Measurements from ENCODE around the gene KCNQ1. TPM values are rescaled to one million over a fixed set of nuclear protein-coding genes. Genes with fewer than 3 reads are reported as not detected.

Gene KCNQ1
- total and polyA plus RNA-seq, 4 donors: 15.4 to 41.7 (median 26.2) TPM

DNA sequence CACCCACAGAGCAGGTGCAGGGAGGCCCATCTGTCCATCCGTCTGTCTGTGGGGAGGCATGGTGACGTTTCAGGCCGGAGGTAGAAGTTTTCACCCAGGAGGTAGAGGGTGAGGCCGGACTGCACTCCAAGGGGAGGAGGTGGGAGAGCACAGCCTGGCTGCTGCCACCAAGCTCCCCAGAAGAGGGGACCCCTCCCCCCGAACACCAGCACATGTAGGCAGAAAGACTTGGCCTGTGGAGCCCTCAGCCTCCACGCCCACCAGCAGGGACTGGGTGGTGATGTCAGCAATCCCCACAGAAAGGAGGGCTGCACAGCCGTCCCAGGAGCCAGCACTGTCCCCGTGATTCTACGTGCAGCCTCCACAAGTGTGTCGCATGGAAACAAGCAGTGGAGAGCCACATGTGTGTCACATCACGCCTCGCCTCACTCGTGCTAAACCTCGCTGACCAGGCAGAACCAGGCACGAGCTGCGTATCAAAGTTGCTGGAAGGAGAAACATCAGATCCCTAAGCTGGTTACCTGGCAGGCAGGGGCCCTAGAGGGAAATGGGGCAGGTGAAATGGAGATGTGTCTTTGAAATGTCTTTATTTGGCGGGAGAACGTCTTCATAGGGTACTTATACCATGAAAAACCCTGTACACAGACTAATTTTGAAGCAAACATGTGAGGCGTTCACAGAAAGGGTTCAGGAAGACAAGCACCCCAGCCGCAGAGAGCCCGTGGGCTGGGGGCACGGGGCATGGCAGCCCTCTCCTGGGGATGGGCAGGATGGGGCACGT, 391.7 kb downstream of the KCNQ1 start:
- Histone ChIP-seq H3K27ac (ENCODE audit: low read depth in 1 of 2, low read length in 1 of 2) (no peak overlapping the region), H3K4me3 (no peak overlapping the region), H3K4me1 (ENCODE audit: control insufficient read depth in 5 of 5, insufficient read depth in 5 of 5, low read length in 5 of 5) (peaks cover 0 to 61% (median 16%) of the 10 kb centered on the region in 5 donors), H3K27me3 (ENCODE audit: control insufficient read depth in 3 of 3, insufficient read depth in 3 of 3, low read length in 2 of 3) (no peaks in the 10 kb centered on the region), H3K9me3 (ENCODE audit: control insufficient read depth in 4 of 4, insufficient read depth in 3 of 4, low read length in 3 of 4) (no peaks in the 10 kb centered on the region), H3K9ac (ENCODE audit: insufficient read depth in 1 of 2, low read length in 2 of 2) (peak overlapping the region in 1 of 2 donors; percentile 54), H3K36me3 (ENCODE audit: control insufficient read depth in 4 of 4, insufficient read depth in 4 of 4, low read length in 4 of 4) (no peaks in the 10 kb centered on the region)
- TF ChIP-seq, protein P1, sequence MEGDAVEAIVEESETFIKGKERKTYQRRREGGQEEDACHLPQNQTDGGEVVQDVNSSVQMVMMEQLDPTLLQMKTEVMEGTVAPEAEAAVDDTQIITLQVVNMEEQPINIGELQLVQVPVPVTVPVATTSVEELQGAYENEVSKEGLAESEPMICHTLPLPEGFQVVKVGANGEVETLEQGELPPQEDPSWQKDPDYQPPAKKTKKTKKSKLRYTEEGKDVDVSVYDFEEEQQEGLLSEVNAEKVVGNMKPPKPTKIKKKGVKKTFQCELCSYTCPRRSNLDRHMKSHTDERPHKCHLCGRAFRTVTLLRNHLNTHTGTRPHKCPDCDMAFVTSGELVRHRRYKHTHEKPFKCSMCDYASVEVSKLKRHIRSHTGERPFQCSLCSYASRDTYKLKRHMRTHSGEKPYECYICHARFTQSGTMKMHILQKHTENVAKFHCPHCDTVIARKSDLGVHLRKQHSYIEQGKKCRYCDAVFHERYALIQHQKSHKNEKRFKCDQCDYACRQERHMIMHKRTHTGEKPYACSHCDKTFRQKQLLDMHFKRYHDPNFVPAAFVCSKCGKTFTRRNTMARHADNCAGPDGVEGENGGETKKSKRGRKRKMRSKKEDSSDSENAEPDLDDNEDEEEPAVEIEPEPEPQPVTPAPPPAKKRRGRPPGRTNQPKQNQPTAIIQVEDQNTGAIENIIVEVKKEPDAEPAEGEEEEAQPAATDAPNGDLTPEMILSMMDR (IDR thresholded peaks at IDR 0.05; ENCODE audit: control extremely low read depth, extremely low read depth): no peak
- peak; percentile 83 to 90 (median 85) for DNase-seq
- ATAC-seq (ENCODE audit: insufficient read depth, low FRiP score): no peak
- 70 to 87% methylated on average over 23 of the region's 23 CpGs for WGBS, 2 donors

DNA sequence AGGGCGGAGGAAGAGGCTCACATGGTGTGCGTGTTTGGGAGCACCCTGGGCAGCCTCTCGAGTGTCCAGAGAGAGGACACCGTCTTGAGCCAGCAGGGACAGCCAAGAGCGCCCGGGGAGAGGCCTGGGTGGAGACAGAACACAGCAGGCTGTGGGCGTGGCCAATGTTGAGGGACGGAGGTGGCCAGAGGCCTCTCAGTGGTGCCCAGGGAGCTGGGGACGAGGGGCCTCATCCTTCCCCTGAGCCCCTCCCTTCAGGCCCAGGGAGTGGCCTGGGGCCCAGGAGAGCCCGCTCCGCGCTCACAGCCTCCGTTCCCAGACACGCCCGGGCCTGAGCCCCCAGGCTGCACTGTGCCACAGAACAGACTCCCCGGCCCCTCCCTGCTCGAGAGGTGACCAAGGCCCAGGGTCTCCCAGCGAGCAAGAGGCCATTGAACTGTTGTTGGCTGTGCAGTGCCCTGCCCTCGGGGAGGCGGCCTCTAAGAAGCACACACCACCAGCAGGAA, 392.3 kb downstream of the KCNQ1 start:
- Histone ChIP-seq H3K9ac (ENCODE audit: insufficient read depth in 1 of 2, low read length in 2 of 2) (peak overlapping the region in 1 of 2 donors; percentile 11), H3K27ac (ENCODE audit: low read depth in 1 of 2, low read length in 1 of 2) (no peak overlapping the region), H3K4me1 (ENCODE audit: control insufficient read depth in 5 of 5, insufficient read depth in 5 of 5, low read length in 5 of 5) (peaks cover 0 to 61% (median 16%) of the 10 kb centered on the region in 5 donors), H3K4me3 (no peak overlapping the region), H3K36me3 (ENCODE audit: control insufficient read depth in 4 of 4, insufficient read depth in 4 of 4, low read length in 4 of 4) (no peaks in the 10 kb centered on the region), H3K9me3 (ENCODE audit: control insufficient read depth in 4 of 4, insufficient read depth in 3 of 4, low read length in 3 of 4) (no peaks in the 10 kb centered on the region), H3K27me3 (ENCODE audit: control insufficient read depth in 3 of 3, insufficient read depth in 3 of 3, low read length in 2 of 3) (no peaks in the 10 kb centered on the region)
- DNase-seq (peak; percentile 96 to 98 (median 97)), ATAC-seq (ENCODE audit: insufficient read depth, low FRiP score) (peak; percentile 27)
- TF ChIP-seq, protein P1 (IDR thresholded peaks at IDR 0.05; ENCODE audit: control extremely low read depth, extremely low read depth): no peak
- 37 to 50% methylated on average over 19 to 20 of the region's 20 CpGs for WGBS, 2 donors

DNA sequence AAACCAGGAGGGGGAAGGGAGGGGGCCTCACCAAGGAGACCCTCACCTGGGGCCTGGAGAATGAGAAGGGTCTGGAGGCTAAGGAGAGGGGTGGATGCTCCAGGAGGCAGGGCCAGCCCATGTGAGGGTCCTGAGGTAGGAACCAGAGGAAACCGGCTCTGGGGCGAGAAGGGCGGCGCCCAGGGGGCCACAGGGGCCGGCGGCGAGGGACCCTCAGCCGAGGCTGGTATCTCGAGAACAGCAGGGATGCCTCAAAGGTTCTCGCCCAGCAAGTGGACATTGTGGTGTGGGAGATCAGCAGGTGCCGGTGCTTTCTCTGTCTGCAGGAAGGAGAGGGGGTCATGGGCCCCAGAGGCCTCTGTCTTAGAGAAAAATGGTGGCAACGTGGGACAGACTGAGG, 392.8 kb downstream of the KCNQ1 start:
- H3K9me3 ChIP-seq (ENCODE audit: control insufficient read depth in 4 of 4, insufficient read depth in 3 of 4, low read length in 3 of 4): no peaks in the 10 kb centered on the region
- H3K36me3 ChIP-seq (ENCODE audit: control insufficient read depth in 4 of 4, insufficient read depth in 4 of 4, low read length in 4 of 4): no peaks in the 10 kb centered on the region
- H3K27ac ChIP-seq (ENCODE audit: low read depth in 1 of 2, low read length in 1 of 2): no peak overlapping the region
- no peaks in the 10 kb centered on the region for H3K27me3 ChIP-seq (ENCODE audit: control insufficient read depth in 3 of 3, insufficient read depth in 3 of 3, low read length in 2 of 3)
- no peak for ATAC-seq (ENCODE audit: insufficient read depth, low FRiP score)
- H3K4me1 ChIP-seq (ENCODE audit: control insufficient read depth in 5 of 5, insufficient read depth in 5 of 5, low read length in 5 of 5): peaks cover 0 to 61% (median 16%) of the 10 kb centered on the region in 5 donors
- TF ChIP-seq, protein P1 (IDR thresholded peaks at IDR 0.05; ENCODE audit: control extremely low read depth, extremely low read depth): no peak
- no peak for DNase-seq
- WGBS, 2 donors: 69 to 82% methylated on average over 12 of the region's 12 CpGs
- no peak overlapping the region for H3K4me3 ChIP-seq
- peak overlapping the region in 1 of 2 donors; percentile 11 for H3K9ac ChIP-seq (ENCODE audit: insufficient read depth in 1 of 2, low read length in 2 of 2)
